Stimulated activated memory B cell treated with anti-CD40 and anti-IgM and Interleukin-4, amounts not matched to agents 10 μg/mL and 1 μg/mL and 100 μg/mL, for 72 hours (primary cell): Measurements from ENCODE around the gene WDR49.

Source experiments
- ATAC-seq: fragments of 150-1000 bp; cut with Tn5 transposase; 2 replicates; pipeline ENCODE4 v1.10.0; 2021
- H3K27ac Mint-ChIP-seq: one replicate; pipeline ENCODE4 v1.8.0; 2022; ENCODE audit warnings: mild to moderate bottlenecking, mixed read lengths
- H3K27me3 Mint-ChIP-seq: one replicate; pipeline ENCODE4 v1.8.0; 2022; ENCODE audit warnings: mixed read lengths
- H3K36me3 Mint-ChIP-seq: one replicate; pipeline ENCODE4 v1.8.0; 2022; ENCODE audit warnings: mixed read lengths
- H3K4me1 Mint-ChIP-seq: one replicate; pipeline ENCODE4 v1.8.0; 2022; ENCODE audit warnings: mixed read lengths
- H3K4me3 Mint-ChIP-seq: one replicate; pipeline ENCODE4 v1.8.0; 2022; ENCODE audit warnings: mild to moderate bottlenecking, moderate library complexity, mixed read lengths
- H3K9me3 Mint-ChIP-seq: one replicate; pipeline ENCODE4 v1.8.0; 2022; ENCODE audit warnings: mixed read lengths

WDR49 gene

DNA sequence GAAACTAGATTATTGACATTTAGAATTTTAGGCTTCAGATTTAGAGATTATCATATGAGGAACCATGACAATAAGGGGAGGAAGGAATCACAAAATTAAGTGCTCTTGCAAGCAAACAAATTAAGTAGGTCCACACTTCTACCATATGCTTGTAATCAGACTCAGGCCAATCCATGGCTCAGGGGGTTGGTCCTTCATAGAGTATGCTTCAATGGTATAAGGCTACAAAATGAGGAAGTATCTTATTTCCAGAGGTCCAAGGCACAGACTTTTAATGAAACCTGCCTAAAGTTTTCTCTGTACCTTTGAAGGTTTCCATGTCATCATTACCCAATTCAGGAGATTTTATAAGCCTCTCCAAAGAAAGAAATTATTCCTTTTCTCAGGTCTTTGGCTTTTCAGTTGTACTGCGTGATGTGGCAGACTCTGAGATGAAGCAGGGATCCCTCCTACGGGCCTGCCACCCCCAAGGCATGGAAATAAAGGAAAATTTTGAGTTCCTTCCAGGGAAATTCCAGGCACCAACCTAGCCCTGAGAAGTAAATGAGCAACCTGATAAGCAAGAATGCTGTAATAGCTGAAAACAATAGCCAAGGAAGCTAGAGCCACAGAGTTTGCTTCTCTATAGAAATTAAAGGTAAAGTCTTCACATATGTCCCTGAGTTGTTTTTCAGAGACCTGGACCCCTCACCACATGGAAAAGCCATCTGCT is 216.2 kb downstream of the WDR49 start:
- Mint-ChIP-seq H3K27ac (no peak overlapping the region), H3K9me3 (no peaks in the 10 kb centered on the region), H3K4me1 (no peaks in the 10 kb centered on the region), H3K36me3 (no peaks in the 10 kb centered on the region), H3K27me3 (no peaks in the 10 kb centered on the region), H3K4me3 (no peak overlapping the region)
- no peak for ATAC-seq
